ENCODE measurements around the gene STIP1. TPM values are rescaled to one million over a fixed set of nuclear protein-coding genes. Genes with fewer than 3 reads are reported as not detected.

The STIP1 gene
- total RNA-seq (ENCODE audit: low replicate concordance), result 252 and 254 TPM in 2 replicates

DNA sequence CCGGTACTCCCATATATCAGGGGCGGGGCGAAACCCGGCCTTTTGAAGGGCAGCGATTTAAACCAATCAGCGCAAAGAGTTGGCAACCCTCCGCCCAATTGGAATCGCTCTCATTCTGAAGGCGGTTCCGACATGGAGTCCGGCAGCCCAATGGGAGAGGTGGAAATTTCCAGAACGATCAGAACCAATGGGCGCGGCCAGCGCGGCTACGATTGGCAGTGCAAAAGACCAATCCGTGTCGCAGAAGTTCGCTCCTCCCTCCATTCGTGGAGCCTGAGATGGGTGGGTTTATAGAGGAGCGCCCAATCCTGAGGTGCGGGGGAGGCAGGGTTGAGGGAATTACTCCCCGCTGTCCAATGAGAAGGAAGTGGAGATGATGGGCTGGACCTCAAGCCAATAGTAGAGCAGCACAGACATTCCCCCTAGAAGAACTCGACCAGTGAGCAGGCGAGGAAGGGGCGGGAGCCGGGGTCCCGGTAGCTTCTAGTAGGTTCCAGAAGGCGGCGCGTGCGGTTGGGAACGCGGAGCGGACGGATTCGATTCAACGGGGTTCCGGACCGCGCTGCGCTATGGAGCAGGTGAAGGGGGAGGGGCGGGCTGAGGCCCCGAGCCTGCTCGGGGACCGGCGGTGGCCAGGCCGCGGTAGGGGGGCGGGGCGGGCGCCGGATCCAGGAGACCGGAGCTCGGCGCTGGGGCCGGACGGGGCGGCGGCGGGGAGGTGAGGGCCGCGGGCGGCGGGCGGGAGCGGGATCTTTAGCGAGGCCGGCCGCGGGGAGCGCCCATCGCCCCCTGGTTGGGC lies at the start of gene STIP1:
TSS of gene STIP1 (plus strand) at position 479 of the 799 bp plus-strand sequence. CDS start at position 570, 91 bp downstream.
- Mint-ChIP-seq H3K4me3 (peak within 1 kb of the TSS; percentile 99), H3K9me3 (peaks cover 3% of the 10 kb centered on the region), H3K27ac (peak within 1 kb of the TSS; percentile 98), H3K4me1 (peaks cover 42% of the 10 kb centered on the region), H3K27me3 (ENCODE audit: insufficient read depth, low read depth) (peaks cover 11% of the 10 kb centered on the region), H3K36me3 (peaks cover 12% of the 10 kb centered on the region)
- no peaks in the 10 kb centered on the region for H3K27me3 ChIP-seq
- no peaks in the 10 kb centered on the region for H3K9me3 ChIP-seq (ENCODE audit: low read depth)
- H3F3A ChIP-seq (ENCODE audit: low read depth), result peaks cover 33% of the 10 kb centered on the region
- H4K20me1 ChIP-seq (ENCODE audit: low read depth), result peaks cover 16% of the 10 kb centered on the region
- peak within 1 kb of the TSS; percentile 62 for H3K4me3 ChIP-seq
- TF ChIP-seq EZH2 (IDR thresholded peaks at IDR 0.05) (no peak), CTCF (IDR thresholded peaks at IDR 0.05) (peak; percentile 51)
- peak within 1 kb of the TSS; percentile 86 for H3K4me2 ChIP-seq
- peak; percentile 100 for DNase-seq (ENCODE audit: low spot score)
- peaks cover 29% of the 10 kb centered on the region for H3K79me2 ChIP-seq (ENCODE audit: low read depth)
- peaks cover 9% of the 10 kb centered on the region for H3K4me1 ChIP-seq
- peak within 1 kb of the TSS; percentile 84 for H3K27ac ChIP-seq
- no peak within 1 kb of the TSS for H2AFZ ChIP-seq (replicated peaks)
- H3K36me3 ChIP-seq, result no peaks in the 10 kb centered on the region
- peak within 1 kb of the TSS; percentile 63 for H3K9ac ChIP-seq

GRCh38 chr11:64136765-64137441 lies 49.1 kb upstream of the STIP1 start:
- Histone ChIP-seq H3K36me3 (no peaks in the 10 kb centered on the region), H3K79me2 (ENCODE audit: low read depth) (no peaks in the 10 kb centered on the region), H3K4me3 (no peak overlapping the region), H3K4me1 (peaks cover 34% of the 10 kb centered on the region), H3K9me3 (ENCODE audit: low read depth) (no peaks in the 10 kb centered on the region), H3F3A (ENCODE audit: low read depth) (peaks cover 28% of the 10 kb centered on the region), H3K9ac (no peak overlapping the region), H3K27me3 (no peaks in the 10 kb centered on the region), H2AFZ (replicated peaks) (no peak overlapping the region), H3K4me2 (no peak overlapping the region), H3K27ac (no peak overlapping the region), H4K20me1 (ENCODE audit: low read depth) (peaks cover 41% of the 10 kb centered on the region)
- peaks cover 57% of the 10 kb centered on the region for H3K4me1 Mint-ChIP-seq
- H3K27ac Mint-ChIP-seq, result peak overlapping the region; percentile 57
- DNase-seq (ENCODE audit: low spot score), result no peak
- H3K9me3 Mint-ChIP-seq, result no peaks in the 10 kb centered on the region
- peak overlapping the region; percentile 33 for H3K4me3 Mint-ChIP-seq
- TF ChIP-seq CTCF (IDR thresholded peaks at IDR 0.05) (no peak), EZH2 (IDR thresholded peaks at IDR 0.05) (no peak), EZH2phosphoT487 (IDR thresholded peaks at IDR 0.05) (no peak)
- peaks cover 17% of the 10 kb centered on the region for H3K27me3 Mint-ChIP-seq (ENCODE audit: insufficient read depth, low read depth)
- H3K36me3 Mint-ChIP-seq, result no peaks in the 10 kb centered on the region

DNA sequence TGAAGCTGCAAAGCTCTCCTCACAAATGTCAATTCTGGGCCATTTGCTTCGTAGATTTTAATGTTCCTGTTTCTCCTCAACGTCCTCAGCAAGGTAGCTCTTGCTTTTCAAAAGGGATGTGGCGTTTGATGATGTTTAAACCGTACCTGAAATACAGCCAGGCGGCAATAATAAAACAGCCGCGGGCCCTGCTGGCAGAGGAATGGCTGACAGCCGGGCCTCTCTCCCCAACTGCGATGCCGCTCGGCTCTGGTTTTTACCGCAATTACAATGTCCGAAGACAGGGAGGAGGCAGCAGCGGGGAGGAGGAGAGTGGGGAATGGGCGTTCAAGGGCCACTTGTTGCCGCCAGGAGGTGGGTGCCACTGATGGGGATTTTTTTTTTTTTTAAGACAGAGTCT lies 47.6 kb upstream of the STIP1 start:
- TF ChIP-seq EZH2 (IDR thresholded peaks at IDR 0.05) (no peak), CTCF (IDR thresholded peaks at IDR 0.05) (no peak), EZH2phosphoT487 (IDR thresholded peaks at IDR 0.05) (no peak)
- H3K27me3 ChIP-seq, result no peaks in the 10 kb centered on the region
- H3K4me3 Mint-ChIP-seq, result peak overlapping the region; percentile 18
- peaks cover 26% of the 10 kb centered on the region for H4K20me1 ChIP-seq (ENCODE audit: low read depth)
- no peaks in the 10 kb centered on the region for H3K79me2 ChIP-seq (ENCODE audit: low read depth)
- H3K4me1 ChIP-seq, result peaks cover 19% of the 10 kb centered on the region
- H3F3A ChIP-seq (ENCODE audit: low read depth), result peaks cover 15% of the 10 kb centered on the region
- no peaks in the 10 kb centered on the region for H3K9me3 Mint-ChIP-seq
- no peaks in the 10 kb centered on the region for H3K9me3 ChIP-seq (ENCODE audit: low read depth)
- no peak overlapping the region for H3K27ac Mint-ChIP-seq
- no peak overlapping the region for H3K27ac ChIP-seq
- H3K36me3 Mint-ChIP-seq, result no peaks in the 10 kb centered on the region
- no peak overlapping the region for H3K4me3 ChIP-seq
- no peak overlapping the region for H3K9ac ChIP-seq
- H3K4me1 Mint-ChIP-seq, result peaks cover 47% of the 10 kb centered on the region
- H2AFZ ChIP-seq (replicated peaks), result no peak overlapping the region
- peaks cover 17% of the 10 kb centered on the region for H3K27me3 Mint-ChIP-seq (ENCODE audit: insufficient read depth, low read depth)
- H3K36me3 ChIP-seq, result no peaks in the 10 kb centered on the region
- peak overlapping the region; percentile 43 for H3K4me2 ChIP-seq
- DNase-seq (ENCODE audit: low spot score), result no peak
